Mesendoderm (in vitro differentiated cells): ENCODE measurements around the gene ZNRF1.
"Not testable (repeated sequence)": the region's sequence is repeated elsewhere in the genome, so short reads cannot be mapped to it uniquely, and the experiment has no call there.

Experiments used
- DNase-seq: peaks from one replicate; pipeline ENCODE4 v3.0.0; 2013
- H2AK5ac ChIP-seq: 2 replicates; pipeline ENCODE4 v1.6.1; 2013; ENCODE audit warnings: low read length, inconsistent platforms
- H2BK120ac ChIP-seq: 2 replicates; pipeline ENCODE4 v1.6.1; 2013; ENCODE audit warnings: low read depth, mild to moderate bottlenecking, low read length, moderate library complexity, mixed read lengths
- H2BK15ac ChIP-seq: replicated peaks from 2 replicates; pipeline ENCODE4 v1.6.1; 2013; ENCODE audit warnings: low read depth, mild to moderate bottlenecking, moderate library complexity
- H2BK5ac ChIP-seq: 2 replicates; pipeline ENCODE4 v1.6.1; 2013; ENCODE audit warnings: low read length, inconsistent platforms
- H3K18ac ChIP-seq: 2 replicates; pipeline ENCODE4 v1.6.1; 2013; ENCODE audit warnings: mild to moderate bottlenecking, low read length, mixed read lengths
- H3K23ac ChIP-seq: one replicate; pipeline ENCODE4 v1.6.1; 2013; ENCODE audit warnings: low read length
- H3K27ac ChIP-seq: 2 replicates; pipeline ENCODE4 v1.5.1; 2013; ENCODE audit warnings: low read depth, mild to moderate bottlenecking, inconsistent platforms, low read length, moderate library complexity
- H3K27me3 ChIP-seq: 2 replicates; pipeline ENCODE4 v1.6.1; 2013; ENCODE audit warnings: low read length, control low read depth, mild to moderate bottlenecking, inconsistent platforms; ENCODE audit not compliant: insufficient read depth, poor library complexity
- H3K36me3 ChIP-seq: 2 replicates; pipeline ENCODE4 v1.6.1; 2013; ENCODE audit warnings: low read length, inconsistent platforms; ENCODE audit not compliant: control insufficient read depth, insufficient read depth
- H3K4ac ChIP-seq: one replicate; pipeline ENCODE4 v1.6.1; 2013; ENCODE audit warnings: low read depth, mild to moderate bottlenecking, low read length, moderate library complexity
- H3K4me1 ChIP-seq: 2 replicates; pipeline ENCODE4 v1.6.1; 2013; ENCODE audit warnings: low read depth, low read length, inconsistent platforms; ENCODE audit not compliant: control insufficient read depth
- H3K4me2 ChIP-seq: 2 replicates; pipeline ENCODE4 v1.6.1; 2013; ENCODE audit warnings: low read length
- H3K4me3 ChIP-seq: 2 replicates; pipeline ENCODE4 v1.5.1; 2013; ENCODE audit warnings: mild to moderate bottlenecking, low read length
- H3K56ac ChIP-seq: one replicate; pipeline ENCODE4 v1.6.1; 2013; ENCODE audit warnings: low read length
- H3K79me1 ChIP-seq: 2 replicates; pipeline ENCODE4 v1.6.1; 2013; ENCODE audit warnings: low read length, inconsistent platforms
- H3K79me2 ChIP-seq: 2 replicates; pipeline ENCODE4 v1.6.1; 2013; ENCODE audit warnings: mild to moderate bottlenecking, low read length; ENCODE audit not compliant: control insufficient read depth, insufficient read depth
- H3K9ac ChIP-seq: 2 replicates; pipeline ENCODE4 v1.6.1; 2013; ENCODE audit warnings: low read length, inconsistent platforms
- H4K5ac ChIP-seq: one replicate; pipeline ENCODE4 v1.6.1; 2013; ENCODE audit warnings: low read length
- H4K8ac ChIP-seq: one replicate; pipeline ENCODE4 v1.6.1; 2013; ENCODE audit warnings: low read depth, mild to moderate bottlenecking, control low read depth, low read length, moderate library complexity
- WGBS: extraction: QIAGEN DNeasy Blood & Tissue Kit; methylation state at CpG from one replicate; pipeline ENCODE4 v1.1.7; 2013; ENCODE audit warnings: low lambda C conversion rate, missing lambda C conversion rate; ENCODE audit not compliant: insufficient coverage; ENCODE audit errors: extremely low coverage; 5-methylcytosine and 5-hydroxymethylcytosine counted together

ZNRF1 gene

GRCh38 chr16:75089486-75090202 lies 90.8 kb downstream of the ZNRF1 start:
- H3K9ac ChIP-seq, result no peak overlapping the region
- H3K4me3 ChIP-seq, result no peak overlapping the region
- no peak overlapping the region for H4K8ac ChIP-seq
- H3K4me1 ChIP-seq, result peaks cover 7% of the 10 kb centered on the region
- H2AK5ac ChIP-seq, result no peak overlapping the region
- H3K27me3 ChIP-seq, result no peaks in the 10 kb centered on the region
- H3K56ac ChIP-seq, result no peak overlapping the region
- no peak overlapping the region for H3K23ac ChIP-seq
- H2BK5ac ChIP-seq, result no peak overlapping the region
- H3K79me1 ChIP-seq, result peaks cover 29% of the 10 kb centered on the region
- no peak overlapping the region for H3K4ac ChIP-seq
- no peak overlapping the region for H4K5ac ChIP-seq
- no peak overlapping the region for H2BK120ac ChIP-seq
- peaks cover 26% of the 10 kb centered on the region for H3K79me2 ChIP-seq
- H2BK15ac ChIP-seq, result no peak overlapping the region
- no peak overlapping the region for H3K4me2 ChIP-seq
- DNase-seq, result peak; percentile 77
- no CpG with 5 or more reads among the region's 6 CpGs for WGBS
- no peaks in the 10 kb centered on the region for H3K36me3 ChIP-seq
- H3K27ac ChIP-seq, result no peak overlapping the region
- no peak overlapping the region for H3K18ac ChIP-seq

GRCh38 chr16:75090899-75091298 lies 92.1 kb downstream of the ZNRF1 start:
- WGBS, result no CpG with 5 or more reads among the region's 6 CpGs
- H3K36me3 ChIP-seq, H3K9ac ChIP-seq, H4K8ac ChIP-seq, H2BK5ac ChIP-seq, H2BK15ac ChIP-seq, H2AK5ac ChIP-seq, H3K56ac ChIP-seq, H3K4ac ChIP-seq, H3K4me2 ChIP-seq, H3K18ac ChIP-seq, H3K27ac ChIP-seq, H3K4me1 ChIP-seq, H4K5ac ChIP-seq, H2BK120ac ChIP-seq, H3K23ac ChIP-seq, H3K27me3 ChIP-seq, H3K4me3 ChIP-seq: not testable (repeated sequence)
- peak; percentile 75 for DNase-seq
- Histone ChIP-seq H3K79me2 (peaks cover 24% of the 10 kb centered on the region), H3K79me1 (peaks cover 27% of the 10 kb centered on the region)

GRCh38 chr16:75091619-75092018 lies 92.8 kb downstream of the ZNRF1 start:
- peaks cover 26% of the 10 kb centered on the region for H3K79me1 ChIP-seq
- not testable (repeated sequence) for H2BK15ac ChIP-seq, H4K8ac ChIP-seq, H3K56ac ChIP-seq, H3K4me1 ChIP-seq, H3K27ac ChIP-seq, H2BK5ac ChIP-seq, H2BK120ac ChIP-seq, H3K4me2 ChIP-seq, H3K9ac ChIP-seq, H3K4me3 ChIP-seq, H3K27me3 ChIP-seq, H4K5ac ChIP-seq, H3K4ac ChIP-seq, H3K23ac ChIP-seq, H3K18ac ChIP-seq, H3K36me3 ChIP-seq, H2AK5ac ChIP-seq
- no CpG with 5 or more reads among the region's 3 CpGs for WGBS
- peak; percentile 53 for DNase-seq
- H3K79me2 ChIP-seq, result peaks cover 23% of the 10 kb centered on the region

- Histone ChIP-seq H3K4me1 (peaks cover 1% of the 10 kb centered on the region), H2AK5ac (no peak overlapping the region), H3K4ac (no peak overlapping the region), H3K79me1 (peaks cover 17% of the 10 kb centered on the region), H3K56ac (no peak overlapping the region), H3K79me2 (peaks cover 14% of the 10 kb centered on the region), H3K27me3 (no peaks in the 10 kb centered on the region), H3K27ac (no peak overlapping the region), H4K8ac (no peak overlapping the region), H3K36me3 (no peaks in the 10 kb centered on the region), H2BK5ac (no peak overlapping the region), H3K18ac (no peak overlapping the region), H3K9ac (no peak overlapping the region), H2BK120ac (no peak overlapping the region), H3K23ac (no peak overlapping the region), H3K4me2 (no peak overlapping the region), H4K5ac (no peak overlapping the region), H2BK15ac (no peak overlapping the region), H3K4me3 (no peak overlapping the region)
- no CpG with 5 or more reads among the region's 7 CpGs for WGBS
- no peak for DNase-seq
These were observed 94.0 kb downstream of the ZNRF1 start for GRCh38 chr16:75092777-75093176.

GRCh38 chr16:75093598-75094540 lies 95.0 kb downstream of the ZNRF1 start:
- Histone ChIP-seq H2BK5ac (no peak overlapping the region), H3K27ac (no peak overlapping the region), H2BK15ac (no peak overlapping the region), H3K18ac (no peak overlapping the region), H3K79me1 (peaks cover 14% of the 10 kb centered on the region), H3K23ac (peak overlapping the region; percentile 17), H3K36me3 (no peaks in the 10 kb centered on the region), H3K4me1 (peaks cover 4% of the 10 kb centered on the region), H3K56ac (no peak overlapping the region), H3K27me3 (no peaks in the 10 kb centered on the region), H4K5ac (no peak overlapping the region), H3K4ac (no peak overlapping the region), H2AK5ac (no peak overlapping the region), H3K79me2 (peaks cover 8% of the 10 kb centered on the region), H3K9ac (no peak overlapping the region), H3K4me3 (no peak overlapping the region), H4K8ac (no peak overlapping the region), H2BK120ac (no peak overlapping the region), H3K4me2 (no peak overlapping the region)
- DNase-seq, result no peak
- WGBS, result no CpG with 5 or more reads among the region's 23 CpGs
